Right cardiac atrium (tissue), 5 donors: Measurements from ENCODE around the gene GHRL. TPM values are rescaled to one million over a fixed set of nuclear protein-coding genes. Genes with fewer than 3 reads are reported as not detected.

Experiments used
- ATAC-seq, 2 donors: fragments of 200-7000 bp; cut with Tn5 transposase; one replicate each; pipeline versions ENCODE4 v1.8.0 to v1.9.1; 2020; ENCODE audit warnings: moderate library complexity in 2 of 2, mild to moderate bottlenecking in 1 of 2
- DNase-seq, 3 donors: peaks; one replicate each; pipeline ENCODE4 v3.0.0-alpha.2; 2020
- H3K27ac ChIP-seq: one replicate; pipeline ENCODE4 v1.5.1; 2013; ENCODE audit warnings: mild to moderate bottlenecking, low read length, control low read depth, moderate library complexity
- H3K27me3 ChIP-seq: one replicate; pipeline ENCODE4 v1.6.1; 2013; ENCODE audit not compliant: control insufficient read depth, insufficient read depth
- H3K4me1 ChIP-seq: one replicate; pipeline ENCODE4 v1.6.1; 2013; ENCODE audit warnings: low read length; ENCODE audit not compliant: control insufficient read depth, insufficient read depth
- H3K4me3 ChIP-seq: one replicate; pipeline ENCODE4 v1.5.1; 2013; ENCODE audit warnings: low read length, control low read depth
- H3K9me3 ChIP-seq: one replicate; pipeline ENCODE4 v1.6.1; 2013; ENCODE audit warnings: low read length; ENCODE audit not compliant: control insufficient read depth
- WGBS: extraction: QIAGEN DNeasy Blood & Tissue Kit; methylation state at CpG from one replicate; pipeline ENCODE4 v1.1.7; 2013; 5-methylcytosine and 5-hydroxymethylcytosine counted together
- intact Hi-C, 4 donors: fragments of 100-400 bp; cut with DNase I; formaldehyde crosslinking; loops; one replicate each; pipeline versions ENCODE4 v1.11.0 to v1.14.0; 2022 to 2023
- polyA plus RNA-seq: library from polyadenylated mRNA; stranded (reverse); fragments of 200-250 nt; gene quantifications from one replicate; pipeline ENCODE4 v1.2.3, GENCODE V29; 2013
- total RNA-seq, 4 donors: library from RNA; stranded (reverse); fragmentation: NEBNext Ultra II Directional; extraction: Animal tissue kit (Norgen Biotek cat#: 25700); gene quantifications; one replicate each; pipeline ENCODE4 v1.2.1, GENCODE V29; 2021
- donor health status: healthy with polysubstance abuse.
- donor health status: DM: no; HTN: yes; CAD: no.
- donor health status: DM: no; HTN: no; CAD: no.
- donor health status: DM: no; HTN: yes; CAD: no; lungs with severe emphysema.
- donor health status: DM: yes; HTN: yes; CAD: no.

GHRL gene
- total and polyA plus RNA-seq, 5 donors = 0.25 TPM; not detected in 4

DNA sequence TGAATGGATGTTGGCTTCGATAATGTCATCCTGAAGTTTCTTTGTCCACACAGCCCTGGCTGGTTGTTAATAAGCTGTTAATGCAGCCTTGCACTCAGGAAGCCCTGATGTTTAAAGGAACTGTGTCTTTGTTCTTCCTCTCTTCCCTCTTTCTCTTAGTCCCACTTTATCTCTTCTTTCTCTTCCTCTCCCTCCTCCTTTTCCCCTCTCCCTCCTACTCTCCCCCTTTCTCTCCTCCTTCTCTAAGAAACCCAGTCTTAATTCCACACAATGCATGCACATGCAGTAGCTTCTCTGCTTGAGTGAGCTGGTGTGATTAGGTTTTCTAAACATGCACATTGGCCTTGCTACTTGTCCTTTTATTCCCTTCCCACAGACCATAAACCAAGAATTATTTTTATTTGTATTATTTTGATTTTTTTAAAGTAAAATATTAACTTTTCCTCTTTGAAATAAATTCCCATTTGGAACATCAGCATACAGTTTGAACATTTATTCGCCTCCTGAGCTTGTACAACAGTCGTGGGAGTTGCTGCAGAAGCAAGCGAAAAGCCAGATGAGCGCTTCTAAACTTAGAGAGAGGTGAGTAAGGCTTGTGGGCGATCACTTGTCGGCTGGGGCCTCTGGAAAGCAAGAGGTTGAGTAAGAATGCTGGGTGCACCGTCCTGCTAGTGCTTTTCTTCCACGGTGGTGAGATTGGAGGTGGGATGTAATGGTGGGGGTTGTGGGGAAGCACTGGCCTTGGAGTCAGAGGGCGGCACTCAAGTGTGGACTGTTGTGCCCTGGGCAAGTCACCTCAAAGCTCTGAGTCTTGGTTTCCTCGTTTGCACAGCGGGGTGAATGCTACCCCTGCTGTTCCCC, 7.2 kb downstream of the GHRL start:
- no peak overlapping the region for H3K4me3 ChIP-seq
- DNase-seq (no peak), ATAC-seq (no peak)
- H3K9me3 ChIP-seq = no peaks in the 10 kb centered on the region
- H3K27me3 ChIP-seq = no peaks in the 10 kb centered on the region
- H3K4me1 ChIP-seq = no peaks in the 10 kb centered on the region
- H3K27ac ChIP-seq = no peak overlapping the region
- intact Hi-C loops = no loop called here
- WGBS = 85% methylated on average over 12 of the region's 12 CpGs

DNA sequence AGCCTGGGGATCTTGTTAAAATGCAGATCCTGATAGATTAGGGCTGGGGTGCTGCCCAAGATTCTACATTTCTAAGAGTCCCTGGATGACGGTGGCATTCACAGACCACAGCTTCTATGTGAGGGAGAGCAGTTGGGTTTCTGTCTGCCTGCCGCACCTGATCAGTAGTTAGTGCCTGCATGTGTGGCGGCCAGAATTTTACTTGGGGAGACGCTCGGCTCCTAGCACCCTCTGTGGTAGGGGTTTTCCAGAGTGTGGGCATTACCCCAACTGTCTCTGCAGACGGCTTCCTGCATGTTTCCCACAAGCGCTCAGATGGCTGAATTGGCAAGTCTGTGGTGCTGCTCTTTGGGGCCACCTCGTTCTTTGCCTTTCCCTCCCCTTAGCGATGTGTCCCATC, 8.3 kb downstream of the GHRL start:
- intact Hi-C loops = no loop called here
- H3K4me1 ChIP-seq = no peaks in the 10 kb centered on the region
- DNase-seq (no peak), ATAC-seq (no peak)
- H3K9me3 ChIP-seq = no peaks in the 10 kb centered on the region
- no peaks in the 10 kb centered on the region for H3K27me3 ChIP-seq
- H3K4me3 ChIP-seq = no peak overlapping the region
- 83% methylated on average over 9 of the region's 9 CpGs for WGBS
- H3K27ac ChIP-seq = no peak overlapping the region

DNA sequence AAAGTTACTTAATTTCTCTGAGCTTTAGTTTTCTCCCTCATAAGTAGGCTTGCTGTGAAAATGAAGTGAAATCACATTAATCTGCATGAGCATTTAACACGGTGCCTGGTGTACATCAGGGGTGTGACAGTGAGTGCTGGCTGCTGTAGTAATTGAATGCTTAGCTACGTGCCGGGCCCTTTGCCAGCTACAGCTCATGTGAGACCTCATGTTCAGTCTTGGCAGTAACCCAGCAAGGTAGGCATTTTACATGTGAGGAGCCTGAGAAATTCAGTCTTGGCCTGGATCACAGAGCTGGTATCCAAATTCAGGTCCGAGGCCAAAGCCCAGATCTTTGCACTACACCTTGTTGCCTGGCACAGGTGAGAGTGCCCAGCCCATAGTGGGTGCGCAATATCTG, 9.1 kb downstream of the GHRL start:
- ATAC-seq (no peak), DNase-seq (no peak)
- intact Hi-C loops = no loop called here
- Histone ChIP-seq H3K4me1 (no peaks in the 10 kb centered on the region), H3K9me3 (no peaks in the 10 kb centered on the region), H3K27ac (no peak overlapping the region), H3K27me3 (no peaks in the 10 kb centered on the region), H3K4me3 (no peak overlapping the region)
- 63% methylated on average over 5 of the region's 5 CpGs for WGBS

DNA sequence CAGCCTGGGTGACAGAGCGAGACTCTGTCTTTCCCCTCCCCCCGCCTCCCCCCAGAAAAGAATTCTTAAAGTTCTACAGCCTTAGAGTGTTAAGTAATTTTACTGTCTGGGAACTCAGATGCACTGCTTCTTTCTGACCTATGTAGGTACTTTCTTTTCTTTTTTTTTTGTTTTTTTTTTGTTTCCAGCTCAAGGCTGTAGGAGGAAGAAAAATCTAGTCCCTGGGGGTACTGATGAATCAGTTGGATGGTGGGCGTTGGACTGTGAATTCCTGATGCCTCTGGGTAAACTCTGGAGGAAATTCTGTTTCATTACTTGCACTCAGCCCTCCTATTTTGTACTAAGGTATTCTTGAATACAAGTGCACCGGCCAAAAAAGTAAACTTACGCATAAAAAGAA, 10.8 kb downstream of the GHRL start:
- no peak overlapping the region for H3K27ac ChIP-seq
- WGBS = 79% methylated on average over 5 of the region's 5 CpGs
- no peak overlapping the region for H3K4me3 ChIP-seq
- H3K9me3 ChIP-seq = no peaks in the 10 kb centered on the region
- DNase-seq (no peak), ATAC-seq (no peak)
- H3K4me1 ChIP-seq = no peaks in the 10 kb centered on the region
- no peaks in the 10 kb centered on the region for H3K27me3 ChIP-seq
- intact Hi-C loops = no loop called here

DNA sequence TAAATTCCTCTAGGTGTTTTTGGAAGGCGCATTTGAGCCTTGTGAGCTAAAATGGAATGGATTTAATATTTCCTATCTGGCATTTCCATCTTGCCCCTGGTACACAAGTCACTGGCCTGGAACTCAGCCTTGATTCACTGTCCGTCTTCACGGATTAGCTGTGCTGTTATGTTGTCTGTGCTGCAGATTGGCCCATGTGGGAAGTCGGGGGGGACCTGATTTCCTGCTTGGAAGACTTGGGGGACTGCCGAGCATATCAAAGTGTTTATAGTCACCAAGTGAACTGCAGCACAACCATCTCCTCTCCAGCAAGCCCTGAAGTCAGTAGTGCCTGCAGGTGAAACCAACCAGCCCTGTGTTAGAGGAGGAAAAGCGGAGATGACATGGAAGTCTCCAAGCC, 12.2 kb downstream of the GHRL start:
- no peaks in the 10 kb centered on the region for H3K4me1 ChIP-seq
- ATAC-seq = no peak
- no peaks in the 10 kb centered on the region for H3K27me3 ChIP-seq
- DNase-seq = no peak
- no peaks in the 10 kb centered on the region for H3K9me3 ChIP-seq
- intact Hi-C loops = no loop called here
- H3K27ac ChIP-seq = no peak overlapping the region
- no peak overlapping the region for H3K4me3 ChIP-seq
- 86% methylated on average over 6 of the region's 6 CpGs for WGBS

DNA sequence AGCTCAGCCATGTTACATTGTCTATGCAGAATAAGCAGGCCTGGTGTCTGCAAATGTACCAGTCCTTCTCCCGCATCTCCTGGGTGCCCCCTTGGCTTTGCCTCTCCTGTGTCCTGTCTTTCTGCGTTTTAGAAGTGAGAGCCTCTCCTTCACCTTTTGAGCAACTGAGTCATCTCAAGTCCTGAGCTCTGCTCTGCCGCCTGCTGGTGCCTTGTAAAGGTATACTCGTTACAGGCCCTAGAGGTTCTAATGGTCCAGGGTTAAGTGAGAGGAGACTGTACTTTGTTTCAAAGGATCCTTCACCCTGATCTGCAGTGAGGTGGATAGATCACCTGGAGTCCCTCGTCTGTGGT, 12.6 kb downstream of the GHRL start:
- H3K9me3 ChIP-seq = no peaks in the 10 kb centered on the region
- DNase-seq (no peak), ATAC-seq (no peak)
- no peak overlapping the region for H3K27ac ChIP-seq
- no peak overlapping the region for H3K4me3 ChIP-seq
- H3K27me3 ChIP-seq = no peaks in the 10 kb centered on the region
- intact Hi-C loops = no loop called here
- no peaks in the 10 kb centered on the region for H3K4me1 ChIP-seq
- WGBS = 81% methylated on average over 5 of the region's 5 CpGs

DNA sequence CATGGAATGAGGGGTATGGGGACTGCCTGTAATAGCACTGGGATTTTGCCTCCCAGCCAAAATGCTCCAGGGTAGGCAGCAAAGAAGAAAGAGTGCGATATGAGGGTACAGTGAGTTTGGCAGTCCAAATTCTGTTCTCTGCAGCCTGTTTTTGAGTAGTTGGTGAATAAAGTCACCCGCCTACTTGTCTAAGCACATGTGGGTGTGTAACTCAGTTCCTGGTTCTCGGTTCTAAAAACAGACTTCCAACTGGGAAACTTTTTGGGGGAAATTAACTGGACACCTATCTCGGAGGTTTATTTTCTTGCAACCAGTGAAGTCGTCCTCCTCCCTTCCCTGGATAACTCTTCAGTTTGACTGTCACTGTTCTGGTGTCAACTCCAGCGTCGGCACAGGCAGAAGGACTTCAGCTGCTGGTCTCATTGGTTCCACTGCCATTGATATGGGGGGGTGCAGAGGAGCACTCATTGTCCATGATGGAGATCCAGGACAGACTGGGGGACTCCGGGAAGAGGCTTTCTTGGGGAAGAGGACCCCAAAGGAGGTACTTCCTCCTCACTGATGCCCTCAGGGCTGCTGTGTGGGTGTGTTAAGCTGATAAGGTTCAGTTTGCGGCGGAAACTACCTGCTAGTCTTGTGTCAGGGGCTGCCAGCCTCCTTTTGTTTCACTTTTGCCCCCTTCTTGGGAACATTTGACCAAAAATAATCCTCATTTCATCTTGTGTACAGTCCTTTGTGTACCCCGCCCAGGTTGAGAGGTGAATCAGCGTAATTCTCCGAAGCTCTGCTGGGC, 13.2 kb downstream of the GHRL start:
- no peak overlapping the region for H3K27ac ChIP-seq
- no peaks in the 10 kb centered on the region for H3K9me3 ChIP-seq
- intact Hi-C loops = no loop called here
- ATAC-seq (no peak), DNase-seq (no peak)
- H3K4me3 ChIP-seq = no peak overlapping the region
- no peaks in the 10 kb centered on the region for H3K4me1 ChIP-seq
- H3K27me3 ChIP-seq = no peaks in the 10 kb centered on the region
- WGBS = 89% methylated on average over 13 of the region's 13 CpGs

DNA sequence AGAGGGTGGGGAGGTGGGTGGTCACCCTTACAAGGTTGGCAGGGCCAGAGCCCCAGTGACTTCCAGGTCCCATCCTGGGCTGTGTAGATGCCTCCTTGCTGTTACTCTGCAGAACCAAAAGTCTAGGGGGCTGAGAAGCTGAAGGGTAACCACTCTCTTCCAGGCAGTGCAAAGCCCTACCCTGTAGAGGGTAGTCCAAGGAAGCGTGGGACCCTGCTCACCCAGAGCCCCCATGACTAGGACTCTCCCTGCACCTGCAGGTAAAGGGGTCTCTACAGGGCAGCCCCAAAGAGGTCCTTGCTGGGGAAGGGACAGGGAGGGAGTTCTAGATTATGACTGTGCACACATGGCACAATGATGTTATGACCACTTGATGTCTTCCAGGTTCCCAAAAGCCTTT, 14.2 kb downstream of the GHRL start:
- intact Hi-C loops = no loop called here
- no peaks in the 10 kb centered on the region for H3K27me3 ChIP-seq
- DNase-seq = no peak
- H3K27ac ChIP-seq = no peak overlapping the region
- no peak for ATAC-seq
- no peak overlapping the region for H3K4me3 ChIP-seq
- H3K9me3 ChIP-seq = no peaks in the 10 kb centered on the region
- WGBS = 100% methylated on average over 1 of the region's 1 CpG
- no peaks in the 10 kb centered on the region for H3K4me1 ChIP-seq

DNA sequence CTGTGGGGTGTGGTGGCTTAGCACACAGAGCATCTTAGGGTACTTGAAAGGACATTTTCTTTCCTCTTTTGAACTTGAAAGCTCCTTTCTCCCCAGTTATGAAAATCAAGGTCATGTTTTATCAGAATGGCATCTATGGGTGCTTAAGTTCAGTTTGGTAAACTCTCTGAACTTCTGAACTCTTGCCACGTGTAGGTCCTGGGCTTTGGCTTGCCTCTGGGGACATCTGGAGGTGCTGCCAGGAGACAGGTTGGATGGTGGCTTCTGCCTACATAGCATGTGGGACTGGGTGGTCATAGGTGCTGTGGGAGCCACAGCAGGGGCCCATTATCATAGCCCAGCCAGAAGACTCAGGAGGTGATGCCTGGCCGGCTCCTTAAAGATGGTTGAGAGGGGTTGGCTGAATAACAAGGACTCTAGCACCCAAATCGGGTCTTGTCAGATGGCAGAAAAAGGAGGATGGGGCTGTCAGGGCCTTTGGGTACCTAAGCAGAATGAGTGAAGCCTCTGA, 15.6 kb downstream of the GHRL start:
- no peak for ATAC-seq
- H3K4me1 ChIP-seq = no peaks in the 10 kb centered on the region
- no peak overlapping the region for H3K4me3 ChIP-seq
- 85% methylated on average over 3 of the region's 3 CpGs for WGBS
- intact Hi-C loops = no loop called here
- H3K27me3 ChIP-seq = no peaks in the 10 kb centered on the region
- no peak for DNase-seq
- H3K9me3 ChIP-seq = no peaks in the 10 kb centered on the region
- H3K27ac ChIP-seq = no peak overlapping the region

DNA sequence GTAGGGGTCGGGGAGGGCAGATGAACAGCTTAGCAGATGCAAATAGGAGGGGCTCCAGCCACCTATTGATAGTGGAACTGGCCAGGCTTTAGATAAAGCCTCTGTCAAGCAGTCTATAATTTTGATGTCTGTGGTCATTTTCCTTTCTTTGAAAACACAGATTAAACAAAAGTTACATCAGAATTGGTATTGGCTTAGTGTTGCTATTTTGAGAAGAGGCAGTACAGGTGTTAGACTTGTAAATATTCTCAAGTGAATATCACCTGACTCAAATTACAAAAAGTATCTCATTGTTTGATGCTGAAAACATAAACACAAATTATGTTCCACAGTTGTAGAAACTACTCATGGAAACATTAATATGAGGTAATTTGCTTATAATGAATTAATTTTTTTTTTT, 18.1 kb downstream of the GHRL start:
- WGBS = 61% methylated on average over 1 of the region's 1 CpG
- intact Hi-C loops = no loop called here
- Histone ChIP-seq H3K27me3 (no peaks in the 10 kb centered on the region), H3K4me1 (no peaks in the 10 kb centered on the region), H3K27ac (no peak overlapping the region), H3K9me3 (no peaks in the 10 kb centered on the region), H3K4me3 (no peak overlapping the region)
- DNase-seq (no peak), ATAC-seq (no peak)

DNA sequence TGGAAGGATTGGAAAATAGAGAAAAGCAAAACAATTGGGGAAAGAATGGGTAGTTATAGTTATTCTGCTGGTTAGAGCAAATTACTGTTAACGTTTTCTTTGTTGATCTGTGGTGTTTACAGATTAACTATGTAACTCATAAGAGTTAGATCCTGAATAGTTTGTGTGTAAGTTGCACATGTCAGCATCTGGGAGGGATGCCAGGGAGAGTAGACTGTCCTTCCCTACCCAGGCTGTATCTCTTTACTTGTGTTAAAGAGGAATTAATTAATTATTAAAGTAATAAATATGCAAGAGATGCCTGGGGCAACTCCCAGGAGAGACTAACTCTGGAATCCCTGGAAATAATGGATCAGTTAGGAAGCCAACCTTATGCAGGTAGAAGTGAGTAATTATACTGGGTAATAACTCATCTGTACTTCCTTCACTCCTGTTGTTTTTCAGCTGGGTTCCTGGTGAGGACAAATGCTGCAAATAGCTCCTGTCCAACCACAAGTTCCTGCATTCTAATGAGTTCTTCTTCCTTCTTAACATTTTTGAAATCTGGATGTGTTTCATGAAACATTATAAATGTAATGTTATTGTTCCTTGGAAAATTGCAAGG, 18.9 kb downstream of the GHRL start:
- intact Hi-C loops = no loop called here
- Histone ChIP-seq H3K4me3 (no peak overlapping the region), H3K27me3 (no peaks in the 10 kb centered on the region), H3K27ac (no peak overlapping the region), H3K4me1 (no peaks in the 10 kb centered on the region), H3K9me3 (no peaks in the 10 kb centered on the region)
- WGBS = 28% methylated on average over 1 of the region's 1 CpG
- DNase-seq = no peak
- no peak for ATAC-seq
